ENCODE measurements around the gene TRIM26.

- no peak for TF ChIP-seq POLR2A (IDR thresholded peaks at IDR 0.05; ENCODE audit: low read depth)
- no peak for TF ChIP-seq EP300 (IDR thresholded peaks at IDR 0.05)
These were observed 24.7 kb downstream of the TRIM26 start for GRCh38 chr6:30188541-30188940.

Data from esophagus muscularis mucosa (tissue), 2 donors.